ENCODE results near the gene AHCYL1.
"Not testable (repeated sequence)": the region's sequence is repeated elsewhere in the genome, so short reads cannot be mapped to it uniquely, and the experiment has no call there.

AHCYL1 gene

GRCh38 chr1:110003747-110004428 lies 19.3 kb downstream of the AHCYL1 start:
- DNase-seq: peak; percentile 56

GRCh38 chr1:110004583-110004982 lies 20.0 kb downstream of the AHCYL1 start:
- DNase-seq: no peak

- no peak for DNase-seq
These were observed 21.4 kb downstream of the AHCYL1 start for GRCh38 chr1:110005971-110006370.

GRCh38 chr1:110006516-110006915 lies 22.0 kb downstream of the AHCYL1 start:
- no peak for DNase-seq

GRCh38 chr1:110007046-110007830 lies 22.7 kb downstream of the AHCYL1 start:
- DNase-seq: no peak

GRCh38 chr1:110008971-110009565 lies 24.5 kb downstream of the AHCYL1 start:
- peak; percentile 35 for DNase-seq

- peak; percentile 27 for DNase-seq
These were observed 27.0 kb downstream of the AHCYL1 start for GRCh38 chr1:110011527-110012041.

GRCh38 chr1:110012100-110012780 lies 27.7 kb downstream of the AHCYL1 start:
- DNase-seq: no peak

- no peak for DNase-seq
These were observed 33.2 kb downstream of the AHCYL1 start for GRCh38 chr1:110017792-110018191.

- no peak for DNase-seq
These were observed 33.8 kb downstream of the AHCYL1 start for GRCh38 chr1:110018396-110018795.

- no peak for DNase-seq
These were observed 35.2 kb downstream of the AHCYL1 start for GRCh38 chr1:110019770-110020169.

GRCh38 chr1:110021285-110021684 lies 36.7 kb downstream of the AHCYL1 start:
- no peak for DNase-seq

GRCh38 chr1:110024613-110025012 lies 40.0 kb downstream of the AHCYL1 start:
- no peak for DNase-seq

GRCh38 chr1:110030687-110031086 lies 46.1 kb downstream of the AHCYL1 start:
- not testable (repeated sequence) for DNase-seq

- no peak for DNase-seq
These were observed 47.8 kb downstream of the AHCYL1 start for GRCh38 chr1:110032327-110032726.

GRCh38 chr1:110033421-110033820 lies 48.9 kb downstream of the AHCYL1 start:
- DNase-seq: no peak

GRCh38 chr1:110034040-110034450 lies 49.5 kb downstream of the AHCYL1 start:
- DNase-seq: no peak

- peak; percentile 97 for DNase-seq
These were observed 50.1 kb downstream of the AHCYL1 start, which contains the start of gene STRIP1 for GRCh38 chr1:110034451-110035235. Gene STRIP1 (plus strand): TSS chr1:110034624. CDS start chr1:110034638, 14 bp downstream.

GRCh38 chr1:110035236-110035752 lies 50.7 kb downstream of the AHCYL1 start:
- no peak for DNase-seq

GRCh38 chr1:110038271-110038670 lies 53.7 kb downstream of the AHCYL1 start:
- no peak for DNase-seq

- no peak for DNase-seq
These were observed 55.1 kb downstream of the AHCYL1 start for GRCh38 chr1:110039641-110040040.

GRCh38 chr1:110040548-110040947 lies 56.0 kb downstream of the AHCYL1 start:
- DNase-seq: no peak
